PC-9 (cell line): ENCODE measurements around the gene CORO1A. TPM values are rescaled to one million over a fixed set of nuclear protein-coding genes. Genes with fewer than 3 reads are reported as not detected.

Experiments
- BruUV-seq: library from RNA; stranded (reverse); fragments of 400-500 nt; replicated peaks from 2 replicates; lab custom pipeline; 2021; lab: Mats Ljungman, UMichigan
- CTCF ChIA-PET: fragments of 300-600 bp; sonication (Branson Sonifier 250); formaldehyde crosslinking; loops from one replicate; lab custom pipeline; 2022; ENCODE audit warnings: antibody characterized with exemption; lab: Charles Lee
- POLR2A ChIA-PET: fragments of 300-600 bp; sonication (Branson Sonifier 250); formaldehyde crosslinking; loops from one replicate; lab custom pipeline; 2022; ENCODE audit warnings: antibody characterized with exemption; ENCODE audit not compliant: unreplicated experiment; lab: Charles Lee
- DNase-seq, 2 experiments: peaks; one replicate each; pipeline versions ENCODE4 v3.0.0 to v3.0.0-alpha.2; 2015 to 2022; ENCODE audit warnings: mixed read lengths in 1 of 2
- H2AFZ ChIP-seq: fragments of 200-600 bp; sonication (generic); 2 replicates; pipeline ENCODE4 v1.8.1; 2017; ENCODE audit warnings: antibody characterized with exemption
- H3F3A ChIP-seq: fragments of 200-600 bp; sonication (generic); 2 replicates; pipeline ENCODE4 v1.8.1; 2017; ENCODE audit warnings: antibody characterized with exemption, mild to moderate bottlenecking, low read depth; ENCODE audit not compliant: insufficient read depth
- H3K27ac ChIP-seq: fragments of 200-600 bp; sonication (generic); 2 replicates; pipeline ENCODE4 v1.6.1; 2016; ENCODE audit warnings: mixed run types
- H3K27me3 ChIP-seq: fragments of 200-600 bp; sonication (generic); 2 replicates; pipeline ENCODE4 v1.6.1; 2016; ENCODE audit warnings: low read depth, mixed run types; ENCODE audit not compliant: insufficient read depth
- H3K36me3 ChIP-seq: fragments of 200-600 bp; sonication (generic); 2 replicates; pipeline ENCODE4 v1.6.1; 2016; ENCODE audit warnings: low read depth, mixed run types
- H3K4me1 ChIP-seq: fragments of 200-600 bp; sonication (generic); replicated peaks from 2 replicates; pipeline ENCODE4 v1.6.1; 2016; ENCODE audit warnings: mixed run types; ENCODE audit not compliant: insufficient read depth
- H3K4me2 ChIP-seq: fragments of 200-600 bp; sonication (generic); 2 replicates; pipeline ENCODE4 v1.6.1; 2017; ENCODE audit warnings: mixed run types
- H3K4me3 ChIP-seq: fragments of 200-600 bp; sonication (generic); 2 replicates; pipeline ENCODE4 v1.6.1; 2016; ENCODE audit warnings: mixed run types
- H3K79me2 ChIP-seq: fragments of 200-600 bp; sonication (generic); 2 replicates; pipeline ENCODE4 v1.6.1; 2017; ENCODE audit warnings: low read depth, mixed run types
- H3K9me2 ChIP-seq: fragments of 200-600 bp; sonication (generic); 2 replicates; pipeline ENCODE4 v1.8.1; 2017; ENCODE audit warnings: mild to moderate bottlenecking; ENCODE audit not compliant: insufficient read depth
- H3K9me3 ChIP-seq: fragments of 200-600 bp; sonication (generic); 2 replicates; pipeline ENCODE4 v1.8.1; 2016; ENCODE audit warnings: low read depth; ENCODE audit not compliant: insufficient read depth
- H4K20me1 ChIP-seq: fragments of 200-600 bp; sonication (generic); 2 replicates; pipeline ENCODE4 v1.8.1; 2017; ENCODE audit not compliant: insufficient read depth
- CTCF ChIP-seq: fragments of 200-600 bp; sonication (generic); conservative IDR thresholded peaks from 2 replicates; pipeline ENCODE4 v1.6.1; 2017; ENCODE audit warnings: mixed run types, antibody characterized with exemption, mild to moderate bottlenecking, moderate library complexity
- EZH2 ChIP-seq: fragments of 200-600 bp; sonication (generic); IDR thresholded peaks from 2 replicates; pipeline ENCODE4 v1.8.0; 2017; ENCODE audit warnings: antibody characterized with exemption, low read depth
- intact Hi-C: fragments of 100-400 bp; cut with micrococcal nuclease; formaldehyde crosslinking; loops from one replicate; pipeline ENCODE4 v1.10.0; 2022; ENCODE audit not compliant: unreplicated experiment
- total RNA-seq: library from RNA; stranded (reverse); gene quantifications from 2 replicates; pipeline ENCODE4 v1.2.3, GENCODE V29; 2021

The CORO1A gene
- total RNA-seq, 1 experiment from 2014 or later, result 7.9 TPM

GRCh38 chr16:30143347-30143702, 40.1 kb upstream of the CORO1A start:
- intact Hi-C loops, result no loop called here
- no peaks in the 10 kb centered on the region for H3K36me3 ChIP-seq
- no peaks in the 10 kb centered on the region for H4K20me1 ChIP-seq
- H3K4me2 ChIP-seq, result no peak overlapping the region
- no peaks in the 10 kb centered on the region for H3K9me3 ChIP-seq
- DNase-seq, result no peak
- H3K79me2 ChIP-seq, result no peaks in the 10 kb centered on the region
- H2AFZ ChIP-seq, result no peak overlapping the region
- H3F3A ChIP-seq, result no peaks in the 10 kb centered on the region; the same call in 1 of the 2 replicates
- ChIA-PET POLR2A (interaction anchor here (0.6 to 0.7 kb wide), 2 partner anchors 286 to 301 kb away, joined by 4 read pairs; partner anchors contain the start of gene DCTPP1), CTCF (interaction anchor here (0.7 to 1.0 kb wide), 2 partner anchors 29 to 266 kb away, joined by 3 to 4 read pairs; no protein-coding TSS in a partner anchor)
- no peaks in the 10 kb centered on the region for H3K9me2 ChIP-seq
- H3K27ac ChIP-seq, result no peak overlapping the region
- no peak overlapping the region for H3K4me3 ChIP-seq
- no peaks in the 10 kb centered on the region for H3K4me1 ChIP-seq
- H3K27me3 ChIP-seq, result no peaks in the 10 kb centered on the region
- no TSS peak for BruUV-seq
- no peak for TF ChIP-seq CTCF
- no peak for TF ChIP-seq EZH2

- Histone ChIP-seq H3K4me2 (no peak overlapping the region), H3K4me1 (no peaks in the 10 kb centered on the region), H3F3A (no peaks in the 10 kb centered on the region; the same call in 1 of the 2 replicates), H2AFZ (no peak overlapping the region), H3K27me3 (no peaks in the 10 kb centered on the region), H3K9me2 (no peaks in the 10 kb centered on the region), H4K20me1 (no peaks in the 10 kb centered on the region), H3K36me3 (no peaks in the 10 kb centered on the region), H3K79me2 (no peaks in the 10 kb centered on the region), H3K27ac (no peak overlapping the region), H3K9me3 (peaks cover 4% of the 10 kb centered on the region; the same call in 1 of the 2 replicates), H3K4me3 (no peak overlapping the region)
- no TSS peak for BruUV-seq
- no peak for TF ChIP-seq EZH2
- TF ChIP-seq CTCF, result no peak
- ChIA-PET CTCF (interaction anchor here (0.7 kb wide), 1 partner anchor 30 kb away, joined by 3 read pairs; no protein-coding TSS in a partner anchor), POLR2A (no interaction called here)
- intact Hi-C loops, result no loop called here
- no peak for DNase-seq
These were observed 39.4 kb upstream of the CORO1A start for GRCh38 chr16:30144017-30144416.

GRCh38 chr16:30144917-30145316, 38.5 kb upstream of the CORO1A start:
- no peaks in the 10 kb centered on the region; the same call in 1 of the 2 replicates for H3F3A ChIP-seq
- no peaks in the 10 kb centered on the region for H3K9me2 ChIP-seq
- BruUV-seq, result no TSS peak
- no peaks in the 10 kb centered on the region for H3K79me2 ChIP-seq
- no peaks in the 10 kb centered on the region for H4K20me1 ChIP-seq
- H3K9me3 ChIP-seq, result peaks cover 13% of the 10 kb centered on the region; the same call in 1 of the 2 replicates
- H2AFZ ChIP-seq, result no peak overlapping the region
- DNase-seq, result no peak
- H3K4me2 ChIP-seq, result no peak overlapping the region
- no peaks in the 10 kb centered on the region for H3K4me1 ChIP-seq
- no peak overlapping the region for H3K4me3 ChIP-seq
- no peaks in the 10 kb centered on the region for H3K36me3 ChIP-seq
- TF ChIP-seq CTCF, result no peak
- no peak for TF ChIP-seq EZH2
- no peak overlapping the region for H3K27ac ChIP-seq
- POLR2A ChIA-PET, result interaction anchor here (0.7 kb wide), 1 partner anchor 62 kb away, joined by 3 read pairs; no protein-coding TSS in a partner anchor
- no peaks in the 10 kb centered on the region for H3K27me3 ChIP-seq
- CTCF ChIA-PET, result no interaction called here
- intact Hi-C loops, result no loop called here
